GM21825 (cell line): ENCODE measurements around the gene MBTPS1.

Experiments used
- ATAC-seq: cut with Tn5 transposase; IDR thresholded peaks from one replicate; pipeline ENCODE4 v1.9.1; 2021; ENCODE audit warnings: mild to moderate bottlenecking, moderate library complexity; ENCODE audit not compliant: unreplicated experiment

The MBTPS1 gene

DNA sequence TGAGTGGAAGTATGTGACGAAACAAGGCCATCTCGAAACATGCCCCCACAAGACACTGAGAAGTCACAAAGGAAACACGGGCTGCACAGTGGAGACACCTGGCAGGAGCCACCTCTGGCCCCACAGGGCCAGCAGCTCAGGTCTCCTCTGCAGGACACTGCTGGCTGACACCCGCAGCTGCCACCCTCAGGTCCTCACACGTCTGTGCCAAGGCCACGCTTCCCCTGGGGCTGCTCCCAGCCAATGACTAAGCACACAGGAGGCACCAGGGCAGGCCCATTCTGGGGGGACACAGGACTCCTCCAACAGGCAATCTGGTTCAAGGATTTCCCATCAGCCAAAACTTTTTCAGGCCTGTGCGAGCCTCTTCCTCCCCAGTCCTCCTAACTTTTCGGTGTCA, 36.4 kb downstream of the MBTPS1 start:
- no peak for ATAC-seq

DNA sequence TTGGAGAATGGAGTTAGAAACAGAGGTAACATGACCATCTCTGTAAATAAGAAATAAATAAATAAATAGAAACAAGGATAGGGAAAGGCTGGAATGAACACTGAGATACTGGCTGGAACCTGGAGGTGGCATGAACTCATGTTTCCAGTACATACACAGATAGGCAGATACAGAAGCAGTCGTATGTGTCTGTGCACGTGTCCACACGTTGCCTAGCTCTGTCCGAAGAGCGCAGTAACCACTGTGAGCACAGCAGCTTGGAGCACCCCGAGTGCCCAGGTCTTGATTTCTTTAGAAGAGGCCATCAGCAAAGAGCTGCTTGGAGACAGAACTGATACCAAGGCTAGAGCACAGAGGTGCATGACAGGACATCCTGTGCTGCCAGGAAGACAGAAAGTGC, 37.1 kb downstream of the MBTPS1 start:
- ATAC-seq, result no peak

DNA sequence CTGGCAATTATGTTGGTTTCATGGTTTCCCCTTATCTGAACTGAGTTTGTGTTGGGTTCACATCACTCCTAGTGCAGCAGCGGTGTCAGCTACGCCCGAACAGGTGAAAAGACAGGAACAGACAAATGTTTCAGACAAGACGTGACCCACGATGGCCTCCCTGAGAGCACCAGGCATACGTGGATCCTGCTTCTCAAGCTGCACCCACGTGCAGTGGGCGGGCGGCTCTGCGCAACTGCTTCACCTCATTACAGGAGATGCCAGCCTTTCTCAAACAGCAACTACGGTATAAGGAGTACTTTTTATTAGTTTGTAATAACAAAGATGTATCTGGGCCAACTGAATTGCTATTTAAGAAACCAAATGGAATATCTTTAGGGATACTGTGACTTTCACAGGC, 41.4 kb downstream of the MBTPS1 start:
- ATAC-seq, result no peak

DNA sequence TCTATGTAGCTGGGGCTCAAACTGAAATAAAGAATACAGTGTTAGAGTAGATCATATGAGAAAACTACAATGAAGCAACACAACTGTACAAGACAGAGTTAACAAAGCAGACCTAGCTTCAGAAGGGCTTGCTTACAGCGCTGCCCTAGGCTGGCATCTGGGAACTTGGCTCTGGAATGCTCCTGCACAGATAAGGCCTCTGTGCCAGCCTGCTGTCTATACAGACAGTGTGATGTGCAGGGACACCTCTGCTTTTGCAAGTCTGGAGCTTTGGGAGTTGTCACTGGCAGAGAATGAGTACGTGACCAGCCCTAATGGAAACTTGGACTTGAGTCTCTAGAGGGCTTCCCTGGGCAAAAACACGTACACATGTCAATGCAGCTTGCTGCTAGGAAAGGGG, 42.0 kb downstream of the MBTPS1 start:
- ATAC-seq, result no peak

DNA sequence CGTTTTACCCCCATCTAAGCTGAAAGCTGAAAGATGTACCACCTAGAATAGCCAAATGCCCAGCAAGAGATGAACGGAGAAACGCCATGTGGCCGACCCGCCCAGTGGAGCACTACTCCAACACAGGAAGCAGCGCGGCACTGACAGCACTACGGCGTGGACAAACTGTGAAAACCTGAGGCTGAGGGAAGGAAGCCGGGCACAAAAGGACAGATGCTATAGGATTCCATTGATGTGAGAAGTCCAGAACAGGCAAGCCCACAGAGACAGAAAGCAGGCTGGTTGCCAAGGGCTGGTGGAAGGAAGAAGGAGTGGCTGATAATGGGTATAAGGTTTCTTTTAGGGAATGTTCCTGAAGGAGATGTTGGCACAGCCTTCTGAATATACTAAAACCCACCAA, 44.7 kb downstream of the MBTPS1 start:
- no peak for ATAC-seq

DNA sequence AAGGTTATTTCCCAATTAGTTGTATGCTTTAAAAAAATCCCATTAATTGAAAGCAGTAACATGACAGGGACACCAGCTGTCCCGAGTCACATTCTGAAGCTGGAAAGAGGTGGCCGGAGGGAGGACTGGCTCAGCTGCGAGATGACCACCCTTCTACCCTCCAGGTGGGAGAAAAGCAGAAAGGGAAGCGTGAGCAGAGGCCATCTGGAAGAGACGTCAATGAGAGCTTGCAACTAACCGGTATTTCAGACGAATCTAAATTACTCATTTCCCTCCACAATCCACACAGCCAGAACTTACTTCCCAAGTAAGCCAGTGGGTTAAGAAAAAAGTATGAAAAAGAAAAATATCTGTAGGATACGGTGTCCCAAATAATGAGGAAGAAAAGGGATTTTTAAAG, 45.6 kb downstream of the MBTPS1 start:
- ATAC-seq, result no peak

DNA sequence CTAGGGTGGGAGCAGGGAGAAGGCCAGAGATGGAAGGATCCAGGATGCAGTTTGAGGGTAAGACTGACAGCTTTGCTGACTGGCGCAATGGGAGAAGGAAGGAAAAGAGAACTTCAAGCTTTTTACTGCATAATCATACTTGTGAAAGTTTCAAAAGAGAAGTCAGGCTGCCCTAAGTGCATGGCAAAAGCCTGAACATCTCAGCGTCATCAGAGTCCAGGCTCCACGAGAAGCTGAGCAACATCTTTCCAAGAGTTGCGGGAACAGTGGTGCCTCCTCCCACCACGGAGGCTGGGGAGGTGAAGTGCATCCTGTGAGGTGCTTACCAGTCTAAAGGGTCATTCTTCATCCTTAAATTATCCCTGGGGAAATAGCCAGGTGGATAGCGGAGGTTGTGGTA, 47.2 kb downstream of the MBTPS1 start:
- ATAC-seq, result no peak

DNA sequence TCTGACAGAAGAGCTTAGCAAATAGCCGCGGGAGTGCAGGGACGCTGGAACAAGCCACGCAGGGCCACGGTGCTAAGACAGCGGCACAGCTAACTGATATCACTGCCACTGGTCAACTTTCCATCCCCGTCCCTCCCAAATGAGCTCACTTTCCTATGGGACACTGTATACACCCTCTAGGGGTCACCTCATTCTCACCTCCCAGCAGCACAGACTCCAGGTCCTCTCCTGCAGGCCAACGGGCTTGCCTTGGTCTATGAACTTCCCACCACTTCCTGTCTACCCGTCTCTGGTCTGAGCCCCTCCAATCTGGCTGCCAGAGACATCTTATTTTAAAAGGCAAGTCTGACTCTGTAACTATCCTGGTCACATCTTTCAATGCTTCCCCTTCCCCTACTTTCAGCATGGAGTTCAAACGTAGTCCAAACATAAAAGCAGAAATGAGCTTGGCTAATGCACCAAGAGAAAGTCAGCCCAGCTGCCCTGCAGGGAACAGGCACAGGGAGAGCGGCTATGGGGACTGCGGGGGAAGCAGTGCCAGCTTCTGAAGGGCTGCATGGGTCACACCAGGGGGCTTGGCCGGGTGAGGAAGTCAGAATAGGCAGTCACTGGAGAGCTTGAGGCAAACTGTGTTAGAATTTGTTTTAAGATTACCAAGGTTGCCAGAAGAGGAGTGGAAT, 47.8 kb downstream of the MBTPS1 start:
- no peak for ATAC-seq

DNA sequence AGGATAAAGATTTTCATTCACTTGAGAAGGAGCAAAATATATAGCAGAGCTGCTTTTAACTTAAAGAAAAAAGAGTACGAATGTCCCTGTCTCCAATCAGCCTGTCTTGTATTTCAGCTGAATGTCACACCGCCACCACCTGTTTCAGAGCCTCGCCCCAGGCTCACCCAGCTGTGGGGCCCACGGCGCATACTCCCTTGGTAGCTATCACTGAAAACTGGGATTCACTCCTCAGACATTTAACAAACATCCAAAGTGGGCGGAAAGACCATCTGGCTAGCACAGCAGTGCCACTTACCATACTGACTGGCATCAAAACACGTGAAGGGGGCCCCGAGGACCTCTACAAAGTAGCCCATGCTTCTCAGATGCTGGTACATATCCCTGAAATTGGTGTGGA, 48.7 kb downstream of the MBTPS1 start:
- no peak for ATAC-seq

DNA sequence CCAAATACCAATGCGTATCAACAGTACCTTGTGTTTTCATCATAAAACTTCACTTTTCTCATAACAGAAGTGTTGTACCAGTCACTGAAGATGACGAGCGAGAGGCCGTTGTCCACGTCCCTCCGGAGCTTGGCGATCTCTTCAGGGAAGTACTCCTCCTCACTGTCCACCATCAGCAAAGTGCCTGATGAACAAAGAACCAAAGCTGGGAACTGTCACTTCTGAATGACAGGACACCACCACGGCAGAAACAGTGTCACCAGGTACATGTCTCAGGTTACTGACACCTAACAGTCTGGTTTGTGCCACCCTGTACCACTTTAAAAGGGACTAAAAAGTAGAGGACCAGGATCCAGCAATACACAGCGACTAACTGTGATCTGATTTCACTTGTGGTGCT, 49.1 kb downstream of the MBTPS1 start:
- no peak for ATAC-seq

DNA sequence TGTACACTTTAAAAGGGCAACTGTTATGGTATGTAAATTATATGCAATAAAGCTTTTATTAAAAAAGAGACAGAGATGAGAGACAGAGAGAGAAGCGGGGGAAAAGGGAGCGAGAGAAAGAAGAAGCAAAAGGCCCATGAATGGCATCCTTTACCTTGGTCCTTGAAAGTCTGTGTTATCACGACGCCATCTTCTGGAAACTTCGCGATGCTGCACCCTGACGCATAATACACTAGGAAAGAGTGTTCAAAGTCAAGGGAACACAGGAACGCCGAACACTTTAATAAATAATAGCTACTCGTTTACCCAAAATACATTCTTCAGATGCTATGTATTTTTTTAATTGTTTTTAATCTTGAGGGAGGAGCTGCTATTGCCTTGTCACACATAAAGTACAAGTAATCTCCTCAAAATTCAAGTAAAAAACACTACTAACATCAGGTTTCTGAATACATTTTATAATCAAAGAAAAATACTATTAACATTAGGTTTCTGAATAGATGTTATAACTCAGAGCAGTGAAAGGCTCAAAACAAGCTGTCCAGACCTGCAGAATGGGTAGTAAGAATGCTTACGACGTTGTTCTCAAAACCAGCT, 51.1 kb downstream of the MBTPS1 start:
- no peak for ATAC-seq

DNA sequence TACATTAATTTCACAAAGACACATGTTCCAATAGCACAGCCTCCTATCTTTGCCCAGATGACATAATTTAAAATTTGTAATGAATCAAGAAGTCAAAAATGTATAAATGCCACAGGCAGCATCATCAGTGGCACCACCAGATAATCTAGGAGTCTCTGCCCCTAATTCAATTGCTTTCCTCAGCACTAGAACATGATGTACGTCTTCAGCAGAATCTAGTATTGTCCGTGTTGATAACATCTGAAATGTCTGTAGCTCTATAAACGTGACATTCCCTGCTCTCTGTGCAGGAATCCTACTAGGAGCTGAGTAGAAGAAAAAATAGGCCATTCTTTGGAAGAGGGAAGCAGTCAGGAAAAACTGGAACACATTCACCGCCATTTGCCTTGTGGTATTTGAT, 52.8 kb downstream of the MBTPS1 start:
- ATAC-seq, result no peak

DNA sequence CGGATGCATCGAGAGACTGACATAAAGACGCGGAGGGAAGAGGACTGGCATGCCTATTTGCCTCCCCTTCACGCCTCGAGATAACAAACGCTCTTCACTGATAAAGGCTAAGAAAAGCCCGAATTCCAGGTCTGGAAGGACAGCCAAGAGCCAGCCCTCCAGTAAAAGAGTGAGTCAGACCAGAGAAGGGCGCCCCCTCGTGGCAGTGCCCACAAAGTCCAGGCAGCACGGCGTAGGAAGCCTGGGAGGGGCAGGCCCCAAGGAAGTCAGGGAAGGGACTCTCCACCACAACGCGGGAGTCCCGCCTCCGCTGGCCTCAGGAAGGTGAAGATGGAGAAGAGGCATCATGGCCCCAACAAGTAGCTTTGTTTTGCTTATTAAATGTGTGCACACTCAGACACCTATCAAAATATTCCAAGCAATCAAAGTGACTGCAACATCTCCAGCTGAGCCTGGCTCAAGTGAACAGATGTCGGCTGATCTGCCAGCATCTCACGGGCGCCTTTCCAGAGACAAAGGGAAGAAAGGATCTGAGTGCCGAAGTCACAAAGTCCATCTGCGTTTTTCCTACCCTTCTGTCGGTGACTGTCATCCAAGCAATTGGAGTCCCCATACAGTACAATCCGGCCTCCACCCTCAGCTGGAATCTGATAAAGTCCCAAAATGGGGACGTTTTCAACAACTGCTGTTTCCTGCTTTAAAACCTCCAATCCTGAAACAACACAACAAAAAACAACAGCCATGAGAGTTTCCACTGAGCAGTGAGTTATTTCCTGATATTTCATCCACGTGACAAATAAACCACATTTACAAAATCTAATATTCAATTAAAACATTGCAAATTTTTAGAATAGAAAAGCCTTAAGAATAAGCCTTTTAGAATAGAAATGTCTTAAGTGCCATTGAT, 53.8 kb downstream of the MBTPS1 start:
- ATAC-seq, result no peak

DNA sequence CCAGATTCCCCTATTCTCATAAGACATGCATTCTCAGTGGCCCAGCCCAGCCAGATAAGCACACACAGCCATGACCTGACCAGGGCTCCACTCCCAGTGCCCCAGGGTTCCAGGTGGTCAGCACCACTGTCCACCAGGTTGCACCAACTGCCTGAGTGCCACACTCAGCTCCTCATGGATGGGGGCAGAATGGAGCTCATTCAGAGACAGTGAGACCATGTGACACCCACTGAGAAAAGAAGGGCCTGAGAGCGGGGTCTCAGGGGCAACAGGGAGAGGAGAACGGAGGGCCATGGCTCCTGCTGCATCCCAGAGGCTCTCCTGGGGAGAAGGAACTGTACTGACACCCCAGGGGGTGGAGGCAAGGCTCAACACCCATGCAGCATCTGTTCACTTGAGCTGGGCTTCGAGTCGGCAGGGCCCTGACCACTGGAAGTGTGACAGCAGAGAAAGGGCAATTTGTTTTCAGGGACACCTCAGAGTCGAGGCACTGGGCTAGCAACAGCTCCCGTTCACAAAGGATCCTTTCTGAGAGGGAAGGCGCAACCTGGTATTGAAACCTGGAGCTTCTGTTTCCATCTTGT, 55.4 kb downstream of the MBTPS1 start:
- ATAC-seq, result no peak

DNA sequence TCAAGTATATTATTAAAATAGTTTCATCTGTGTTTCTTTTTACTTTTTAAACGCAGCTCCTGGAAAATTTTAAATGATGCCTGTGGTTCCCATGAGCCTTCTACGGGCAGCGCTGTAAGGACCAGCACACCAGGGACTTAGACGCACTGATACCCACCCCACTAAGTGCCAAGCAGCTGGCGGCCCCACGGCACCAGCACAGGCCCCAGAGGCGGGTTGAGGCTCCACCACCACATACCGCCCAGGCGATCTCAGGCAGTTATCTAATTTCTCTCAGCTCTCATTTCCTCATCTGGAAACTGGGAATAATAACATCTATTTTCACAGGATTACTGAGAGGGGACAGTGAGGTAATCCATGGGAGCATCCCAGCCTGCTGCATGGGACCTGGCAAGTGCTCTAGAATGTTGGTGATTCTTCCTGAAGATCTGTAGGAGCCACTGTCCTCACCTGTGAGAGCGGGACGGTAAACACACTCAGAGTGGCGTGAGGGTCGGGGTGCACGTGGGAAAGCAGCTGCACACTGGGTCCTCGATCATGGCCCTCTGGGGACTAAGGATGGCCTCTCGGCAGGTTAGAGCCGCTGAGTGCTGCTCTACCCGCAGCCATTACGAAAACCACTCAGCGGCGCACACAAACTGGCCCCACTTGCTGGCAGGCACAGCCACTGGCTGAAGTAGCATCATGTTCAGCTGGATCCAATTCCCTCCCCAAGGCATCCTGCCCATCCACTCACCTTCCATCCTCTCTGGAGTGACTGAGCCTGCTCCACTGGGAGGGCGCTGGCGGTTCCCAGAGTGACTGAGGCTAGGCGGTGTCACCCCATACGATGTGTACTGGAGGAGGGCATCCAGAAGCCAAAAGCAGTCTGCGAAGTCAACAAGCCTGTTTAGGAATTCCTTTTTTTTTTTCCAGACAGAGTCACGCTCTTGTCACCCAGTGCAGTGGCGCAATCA, 56.5 kb downstream of the MBTPS1 start:
- no peak for ATAC-seq

DNA sequence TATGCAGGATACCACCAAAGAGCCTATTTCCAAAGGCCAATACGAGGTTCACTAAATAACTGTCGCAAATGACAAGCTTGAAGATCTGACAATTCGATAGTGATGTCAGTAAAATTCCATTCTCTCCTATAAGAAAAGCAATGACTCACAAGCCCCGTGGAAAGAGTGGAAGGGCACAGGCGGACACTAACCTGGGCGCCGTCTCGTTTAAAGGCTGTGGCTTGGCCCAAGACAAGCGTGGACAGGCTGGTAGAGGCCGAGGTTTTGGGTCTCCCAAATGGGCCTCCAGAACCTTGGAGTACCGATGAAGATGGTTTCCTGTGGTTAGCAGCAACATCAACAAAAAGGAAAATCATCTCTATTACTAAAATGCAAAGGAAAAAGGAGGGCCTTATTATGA, 57.6 kb downstream of the MBTPS1 start:
- no peak for ATAC-seq

DNA sequence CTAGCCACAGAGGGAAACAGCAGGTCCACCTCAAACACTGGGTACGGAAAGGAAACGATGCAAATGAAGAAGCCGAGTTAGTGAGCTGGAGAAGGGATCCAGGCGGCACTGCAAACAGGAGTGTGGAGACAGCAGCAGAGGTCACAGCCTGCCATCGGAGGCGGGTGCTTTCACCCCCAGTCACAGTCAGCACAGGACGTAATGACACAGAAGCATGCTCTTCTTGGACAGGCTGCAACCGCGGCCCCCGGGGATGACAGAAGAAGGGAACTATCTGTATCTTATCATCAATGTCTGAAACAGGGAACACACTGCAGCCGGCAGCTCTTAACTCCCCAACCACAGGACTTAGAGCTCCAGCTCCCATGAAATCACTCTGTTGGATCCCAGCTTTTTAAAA, 58.1 kb downstream of the MBTPS1 start:
- ATAC-seq, result no peak

DNA sequence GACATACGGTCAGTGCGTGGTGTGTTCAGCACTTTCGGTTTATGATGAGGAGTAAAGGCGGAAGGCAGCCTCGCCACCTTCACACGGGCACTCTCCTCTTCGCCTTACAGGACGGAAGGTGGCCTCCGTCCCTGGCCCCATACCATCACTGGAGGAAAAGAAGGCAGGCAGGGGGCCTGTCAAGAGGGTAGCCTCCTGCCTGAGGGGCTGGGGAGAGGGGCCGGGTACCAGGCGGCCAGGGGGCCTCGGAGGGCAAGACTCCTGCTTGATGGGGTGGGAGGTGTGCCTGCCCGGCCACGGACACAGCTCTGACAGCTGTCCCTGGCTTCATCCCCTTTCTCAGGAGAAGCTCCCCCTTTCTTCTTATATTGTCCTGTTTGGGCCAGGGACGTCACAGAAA, 58.5 kb downstream of the MBTPS1 start:
- ATAC-seq, result no peak

DNA sequence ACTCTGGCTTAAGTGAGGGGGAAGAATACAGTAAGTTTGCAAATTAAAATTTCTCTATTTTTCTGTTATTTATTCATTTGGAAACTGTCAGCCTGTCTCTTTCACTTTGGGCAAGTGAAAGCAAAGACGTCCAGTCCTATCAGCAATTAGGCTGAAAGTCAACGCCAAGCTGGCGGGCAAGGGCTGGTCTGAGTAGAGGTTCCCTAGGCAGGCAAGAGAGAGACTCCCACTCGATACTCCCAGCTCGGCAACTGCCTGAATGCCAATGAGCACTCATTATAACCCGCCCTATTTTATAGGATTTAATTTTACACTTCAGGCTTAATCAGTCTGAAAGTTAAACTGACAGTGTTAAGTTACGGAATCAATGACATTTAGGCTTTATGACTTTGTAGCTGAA, 59.8 kb downstream of the MBTPS1 start:
- ATAC-seq, result no peak

DNA sequence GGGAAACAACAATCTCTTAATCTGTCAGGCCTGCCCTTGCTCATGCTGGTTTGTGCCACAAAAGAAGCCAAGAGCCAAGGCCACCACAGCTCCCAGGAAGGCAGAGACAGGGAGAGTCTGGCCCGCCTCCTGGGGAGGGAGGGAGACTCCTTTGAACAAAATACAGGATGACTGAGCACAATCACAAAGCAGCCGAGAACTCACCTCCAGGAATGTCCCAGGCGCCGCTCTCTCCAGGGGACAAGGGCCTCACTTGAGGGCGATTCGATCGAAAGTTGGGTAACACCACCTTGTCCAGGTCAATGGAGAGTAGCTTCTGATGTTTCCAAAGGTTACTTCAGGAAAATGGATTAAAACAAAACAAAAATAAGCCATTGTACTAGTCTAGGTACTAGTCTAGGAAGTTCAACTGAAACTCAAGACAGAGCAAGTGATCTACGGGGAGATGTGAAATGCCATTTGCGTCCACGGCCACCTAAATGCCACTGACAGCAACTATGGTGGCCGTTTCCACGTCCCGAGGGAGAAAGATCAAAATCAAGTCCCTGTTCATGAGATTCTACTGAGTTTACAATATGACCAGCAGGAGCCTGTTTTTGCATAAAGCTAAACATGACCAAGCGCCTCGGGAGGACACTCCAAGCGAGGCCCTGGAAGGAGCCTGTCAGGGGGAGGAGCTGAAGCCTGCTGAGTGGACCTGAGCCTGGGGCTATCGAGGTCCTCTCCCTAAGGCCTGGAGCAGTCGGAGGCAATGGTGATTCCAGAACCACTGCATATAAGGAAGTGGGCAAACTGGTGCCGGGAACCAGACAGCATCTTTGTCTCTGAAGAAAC, 60.7 kb downstream of the MBTPS1 start:
- no peak for ATAC-seq
